Upper lobe of right lung (tissue), 1 donor: ENCODE data around the gene CSF2RB. TPM values are rescaled to one million over a fixed set of nuclear protein-coding genes. Genes with fewer than 3 reads are reported as not detected.

Source experiments
- ATAC-seq: fragments of 200-7000 bp; cut with Tn5 transposase; one replicate; pipeline ENCODE4 v1.9.1; 2020; ENCODE audit warnings: mild to moderate bottlenecking, moderate library complexity
- DNase-seq: peaks from one replicate; pipeline ENCODE4 v3.0.0-alpha.2; 2020
- H3K27ac ChIP-seq: fragments of 200-600 bp; one replicate; pipeline ENCODE4 v1.8.0; 2022
- H3K27me3 ChIP-seq: fragments of 200-600 bp; one replicate; pipeline ENCODE4 v1.8.0; 2022; ENCODE audit warnings: mild to moderate bottlenecking
- H3K36me3 ChIP-seq: fragments of 200-600 bp; one replicate; pipeline ENCODE4 v1.8.0; 2022
- H3K4me1 ChIP-seq: fragments of 200-600 bp; one replicate; pipeline ENCODE4 v1.8.0; 2022
- H3K4me3 ChIP-seq: fragments of 200-600 bp; one replicate; pipeline ENCODE4 v1.8.0; 2022; ENCODE audit warnings: mild to moderate bottlenecking
- H3K9me3 ChIP-seq: fragments of 200-600 bp; one replicate; pipeline ENCODE4 v1.8.0; 2022
- intact Hi-C: fragments of 100-400 bp; cut with DNase I; formaldehyde crosslinking; loops from one replicate; pipeline ENCODE4 v1.11.0; 2022
- total RNA-seq: library from RNA; stranded (reverse); fragmentation: NEBNext Ultra II Directional; extraction: Animal tissue kit (Norgen Biotek cat#: 25700); gene quantifications from one replicate; pipeline ENCODE4 v1.2.1, GENCODE V29; 2021
- TF ChIP-seq, protein P1 (sequence below): fragments of 200-600 bp; IDR thresholded peaks from one replicate; pipeline ENCODE4 v1.8.0; 2022; ENCODE audit warnings: antibody characterized with exemption
- donor health status: DM: no; HTN: yes; CAD: no; lungs with severe emphysema.

CSF2RB gene
- total RNA-seq, 1 donor from 2014 or later: 27.2 TPM

DNA sequence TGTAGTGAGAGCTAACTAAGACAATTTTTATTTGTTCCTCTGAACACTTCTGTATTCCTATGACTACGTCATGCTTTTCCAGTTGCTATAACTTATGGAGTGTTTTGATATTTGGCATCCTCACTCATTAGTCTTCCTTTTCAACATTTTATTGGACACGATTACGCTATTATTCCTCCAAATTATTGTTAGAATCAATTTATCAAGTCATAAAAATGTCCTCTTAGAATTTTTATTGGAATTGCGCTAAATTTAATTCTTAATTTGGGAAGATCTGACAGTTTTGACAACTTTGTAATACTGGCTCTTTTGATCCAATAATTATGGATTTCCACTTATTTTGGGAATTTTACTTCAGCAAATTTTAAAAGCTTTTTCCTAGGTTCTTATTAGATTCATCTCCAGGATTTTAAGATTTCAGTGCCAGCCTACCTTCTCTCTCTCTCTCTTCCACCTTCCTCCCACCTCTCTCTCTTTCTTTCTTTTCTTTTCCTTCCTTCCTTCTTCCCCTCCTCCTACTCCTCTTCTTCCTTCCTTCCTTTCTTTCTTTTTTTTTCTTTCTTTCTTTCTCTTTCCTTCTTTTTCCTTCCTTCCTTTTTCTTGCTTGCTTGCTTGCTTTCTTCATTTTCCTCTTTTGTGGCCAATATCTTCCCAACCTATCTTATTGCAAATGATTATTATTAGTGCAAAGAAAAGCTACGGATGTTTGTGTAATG lies 55.0 kb downstream of the CSF2RB start:
- H3K9me3 ChIP-seq: no peaks in the 10 kb centered on the region
- intact Hi-C loops: no loop called here
- no peak overlapping the region for H3K4me3 ChIP-seq
- no peaks in the 10 kb centered on the region for H3K4me1 ChIP-seq
- no peaks in the 10 kb centered on the region for H3K27me3 ChIP-seq
- no peak for ATAC-seq
- H3K27ac ChIP-seq: no peak overlapping the region
- TF ChIP-seq, protein P1, sequence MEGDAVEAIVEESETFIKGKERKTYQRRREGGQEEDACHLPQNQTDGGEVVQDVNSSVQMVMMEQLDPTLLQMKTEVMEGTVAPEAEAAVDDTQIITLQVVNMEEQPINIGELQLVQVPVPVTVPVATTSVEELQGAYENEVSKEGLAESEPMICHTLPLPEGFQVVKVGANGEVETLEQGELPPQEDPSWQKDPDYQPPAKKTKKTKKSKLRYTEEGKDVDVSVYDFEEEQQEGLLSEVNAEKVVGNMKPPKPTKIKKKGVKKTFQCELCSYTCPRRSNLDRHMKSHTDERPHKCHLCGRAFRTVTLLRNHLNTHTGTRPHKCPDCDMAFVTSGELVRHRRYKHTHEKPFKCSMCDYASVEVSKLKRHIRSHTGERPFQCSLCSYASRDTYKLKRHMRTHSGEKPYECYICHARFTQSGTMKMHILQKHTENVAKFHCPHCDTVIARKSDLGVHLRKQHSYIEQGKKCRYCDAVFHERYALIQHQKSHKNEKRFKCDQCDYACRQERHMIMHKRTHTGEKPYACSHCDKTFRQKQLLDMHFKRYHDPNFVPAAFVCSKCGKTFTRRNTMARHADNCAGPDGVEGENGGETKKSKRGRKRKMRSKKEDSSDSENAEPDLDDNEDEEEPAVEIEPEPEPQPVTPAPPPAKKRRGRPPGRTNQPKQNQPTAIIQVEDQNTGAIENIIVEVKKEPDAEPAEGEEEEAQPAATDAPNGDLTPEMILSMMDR: no peak
- H3K36me3 ChIP-seq: no peaks in the 10 kb centered on the region
- DNase-seq: no peak

DNA sequence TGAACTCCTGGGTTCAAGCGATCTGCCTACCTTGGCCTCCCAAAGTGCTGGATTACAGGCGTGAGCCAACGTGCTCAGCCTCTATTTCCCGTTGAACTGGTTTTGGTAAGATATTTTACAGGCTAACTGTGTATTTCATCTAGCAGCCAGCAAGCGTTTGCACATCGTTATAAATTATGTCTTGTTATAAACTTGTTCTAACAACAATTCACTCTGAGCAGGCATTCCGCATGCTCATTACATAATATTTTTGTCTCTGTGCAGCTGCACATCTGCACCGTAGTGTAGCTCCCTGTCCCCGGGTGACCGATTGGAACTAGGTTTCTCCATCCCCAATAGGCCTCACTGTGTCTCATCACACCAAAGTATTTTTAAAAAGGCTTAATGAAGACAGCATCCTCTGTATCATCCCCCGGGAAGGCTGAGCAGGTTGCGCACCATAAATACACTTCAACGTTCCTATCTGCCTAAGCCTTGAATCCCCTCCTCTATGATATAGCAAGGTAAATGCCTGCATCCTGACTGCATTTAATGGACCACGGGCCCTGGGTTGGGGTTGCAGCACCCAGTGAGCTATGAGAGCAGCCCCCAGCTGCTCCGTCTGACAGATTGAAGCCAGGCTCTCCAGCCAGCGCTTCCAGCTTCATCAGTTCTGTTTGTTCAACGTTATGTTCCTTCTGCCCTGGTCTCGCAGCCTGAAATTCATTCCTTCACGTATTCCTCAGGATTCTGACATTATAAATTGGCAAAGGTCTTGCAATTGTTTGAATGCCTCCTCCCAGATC lies 58.1 kb downstream of the CSF2RB start:
- no peak for DNase-seq
- Histone ChIP-seq H3K9me3 (no peaks in the 10 kb centered on the region), H3K27ac (no peak overlapping the region), H3K4me1 (no peaks in the 10 kb centered on the region), H3K36me3 (no peaks in the 10 kb centered on the region), H3K27me3 (no peaks in the 10 kb centered on the region), H3K4me3 (no peak overlapping the region)
- TF ChIP-seq, protein P1: no peak
- no peak for ATAC-seq
- intact Hi-C loops: no loop called here

DNA sequence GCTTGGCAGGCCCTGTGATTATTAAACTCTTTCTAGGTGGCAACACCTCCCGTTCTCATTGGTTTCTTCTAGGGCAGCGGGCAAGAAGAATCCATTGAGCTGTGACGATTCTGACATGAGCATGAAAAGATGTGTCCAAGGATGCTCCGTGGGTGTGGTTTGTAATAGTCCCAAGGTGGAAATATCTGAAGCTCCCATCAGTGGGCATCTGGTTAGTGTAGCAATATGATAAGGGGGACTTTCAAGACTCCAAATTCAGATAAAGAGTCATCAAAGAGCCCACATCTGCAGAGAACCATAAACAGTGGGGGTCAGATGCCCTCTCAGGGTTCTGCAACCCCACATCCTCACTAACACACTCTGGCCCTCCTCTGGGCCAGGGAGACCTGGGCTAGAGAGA lies 63.2 kb downstream of the CSF2RB start:
- Histone ChIP-seq H3K4me3 (no peak overlapping the region), H3K27ac (no peak overlapping the region), H3K36me3 (no peaks in the 10 kb centered on the region), H3K4me1 (no peaks in the 10 kb centered on the region), H3K9me3 (no peaks in the 10 kb centered on the region), H3K27me3 (no peaks in the 10 kb centered on the region)
- ATAC-seq: no peak
- TF ChIP-seq, protein P1: no peak
- intact Hi-C loops: no loop called here
- no peak for DNase-seq

GRCh38 chr22:36977401-36977861 lies 64.0 kb downstream of the CSF2RB start:
- DNase-seq (peak; percentile 89), ATAC-seq (peak; percentile 85)
- TF ChIP-seq, protein P1: peak; percentile 41
- intact Hi-C loops: no loop called here
- Histone ChIP-seq H3K36me3 (no peaks in the 10 kb centered on the region), H3K27ac (peak overlapping the region; percentile 56), H3K9me3 (no peaks in the 10 kb centered on the region), H3K4me1 (no peaks in the 10 kb centered on the region), H3K4me3 (peak overlapping the region; percentile 50), H3K27me3 (no peaks in the 10 kb centered on the region)

GRCh38 chr22:36977947-36978660 lies 64.7 kb downstream of the CSF2RB start:
- TF ChIP-seq, protein P1: peak; percentile 94
- Histone ChIP-seq H3K4me1 (no peaks in the 10 kb centered on the region), H3K27me3 (no peaks in the 10 kb centered on the region), H3K27ac (peak overlapping the region; percentile 56), H3K9me3 (no peaks in the 10 kb centered on the region), H3K36me3 (no peaks in the 10 kb centered on the region), H3K4me3 (peak overlapping the region; percentile 50)
- ATAC-seq (peak; percentile 99), DNase-seq (peak; percentile 94)
- intact Hi-C loops: no loop called here
